Measurements from ENCODE around the gene VLDLR.

Gene VLDLR

DNA sequence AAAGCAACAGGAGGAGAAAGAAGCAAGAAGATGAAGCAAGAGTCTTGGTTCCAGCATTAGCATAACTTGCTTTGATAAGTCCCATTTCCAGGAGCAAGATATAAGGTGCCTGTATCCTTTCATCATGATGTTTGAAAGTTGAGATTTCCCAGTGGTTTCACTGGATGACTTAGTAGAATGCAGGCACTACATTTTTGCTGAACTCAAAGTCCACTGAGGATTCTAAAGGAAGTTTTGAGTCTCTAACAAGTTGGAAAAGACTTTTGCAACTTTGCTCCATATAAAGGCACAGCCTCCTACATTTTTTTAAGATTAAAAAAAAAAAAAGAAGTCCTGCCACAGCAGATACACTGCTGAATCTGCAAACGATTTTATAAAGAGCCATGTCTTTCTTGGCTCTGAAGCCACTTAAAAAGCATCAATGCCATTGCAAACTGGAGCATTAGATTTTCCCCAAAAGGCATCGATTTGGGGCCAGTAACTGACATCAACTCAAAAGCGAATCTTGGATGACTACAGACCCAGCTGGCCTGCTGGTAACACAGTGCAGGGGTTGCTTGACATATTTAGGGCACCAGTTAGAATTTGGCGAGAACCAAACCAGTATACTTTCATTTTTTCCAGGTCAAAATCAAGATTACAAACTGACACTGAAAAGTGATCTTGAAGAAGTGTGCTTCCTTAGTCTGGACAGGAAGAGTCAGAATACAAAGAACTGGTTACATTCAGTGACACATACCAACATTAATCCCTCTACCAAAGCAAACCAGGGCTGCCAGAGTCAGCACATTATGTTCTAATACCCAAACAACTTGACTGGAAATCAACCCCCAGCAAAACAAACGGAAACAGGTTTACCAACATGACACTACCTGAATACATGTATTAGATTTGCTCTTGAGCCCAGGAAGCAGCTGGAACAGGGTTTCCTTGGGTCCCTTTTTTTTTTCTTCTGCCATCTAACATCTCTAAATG lies 56.6 kb downstream of the VLDLR start:
- Histone ChIP-seq H4K20me1 (ENCODE audit: low read depth, low read length) (no peaks in the 10 kb centered on the region), H3K4me3 (ENCODE audit: insufficient read depth, low read length, poor library complexity, severe bottlenecking) (no peak overlapping the region), H3K9me2 (replicated peaks; ENCODE audit: insufficient read depth, low read length) (no peaks in the 10 kb centered on the region), H3K4me2 (ENCODE audit: low read depth, low read length, poor library complexity, severe bottlenecking) (no peak overlapping the region), H3K36me3 (ENCODE audit: low read length) (no peaks in the 10 kb centered on the region), H2AFZ (ENCODE audit: low read depth, low read length, severe bottlenecking) (no peak overlapping the region), H3K27me3 (ENCODE audit: low read length) (no peaks in the 10 kb centered on the region), H3K27ac (ENCODE audit: low read depth, low read length) (no peak overlapping the region), H3K79me2 (ENCODE audit: insufficient read depth, low read length) (no peaks in the 10 kb centered on the region), H3K9ac (ENCODE audit: low read length) (no peak overlapping the region), H3K9me3 (ENCODE audit: insufficient read depth, low read length) (no peaks in the 10 kb centered on the region), H3F3A (ENCODE audit: insufficient read depth) (no peaks in the 10 kb centered on the region)
- TF ChIP-seq, protein P1, sequence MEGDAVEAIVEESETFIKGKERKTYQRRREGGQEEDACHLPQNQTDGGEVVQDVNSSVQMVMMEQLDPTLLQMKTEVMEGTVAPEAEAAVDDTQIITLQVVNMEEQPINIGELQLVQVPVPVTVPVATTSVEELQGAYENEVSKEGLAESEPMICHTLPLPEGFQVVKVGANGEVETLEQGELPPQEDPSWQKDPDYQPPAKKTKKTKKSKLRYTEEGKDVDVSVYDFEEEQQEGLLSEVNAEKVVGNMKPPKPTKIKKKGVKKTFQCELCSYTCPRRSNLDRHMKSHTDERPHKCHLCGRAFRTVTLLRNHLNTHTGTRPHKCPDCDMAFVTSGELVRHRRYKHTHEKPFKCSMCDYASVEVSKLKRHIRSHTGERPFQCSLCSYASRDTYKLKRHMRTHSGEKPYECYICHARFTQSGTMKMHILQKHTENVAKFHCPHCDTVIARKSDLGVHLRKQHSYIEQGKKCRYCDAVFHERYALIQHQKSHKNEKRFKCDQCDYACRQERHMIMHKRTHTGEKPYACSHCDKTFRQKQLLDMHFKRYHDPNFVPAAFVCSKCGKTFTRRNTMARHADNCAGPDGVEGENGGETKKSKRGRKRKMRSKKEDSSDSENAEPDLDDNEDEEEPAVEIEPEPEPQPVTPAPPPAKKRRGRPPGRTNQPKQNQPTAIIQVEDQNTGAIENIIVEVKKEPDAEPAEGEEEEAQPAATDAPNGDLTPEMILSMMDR (IDR thresholded peaks at IDR 0.05; ENCODE audit: insufficient read depth, low read length, poor library complexity, severe bottlenecking) = no peak
- no peak for TF ChIP-seq EZH2phosphoT487 (conservative IDR thresholded peaks at IDR 0.05; ENCODE audit: low read length)

DNA sequence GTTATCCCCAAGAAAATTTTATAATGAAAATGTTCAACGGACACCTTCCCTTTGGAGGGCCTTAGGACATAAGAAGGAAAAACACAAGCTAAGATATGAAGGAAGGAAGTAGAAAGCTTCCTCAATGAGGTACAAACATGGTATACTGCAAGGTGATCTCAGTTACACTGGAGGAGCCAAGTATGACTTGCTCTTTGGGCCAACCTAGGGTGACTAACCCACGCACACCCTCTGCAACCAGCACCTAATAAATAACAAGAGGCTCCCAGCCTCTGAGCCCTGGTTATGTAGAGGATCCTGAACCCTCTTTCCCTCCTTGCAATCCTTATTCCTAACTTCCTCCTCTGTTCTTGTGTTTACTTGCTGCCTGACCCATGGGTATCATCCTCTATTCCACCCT lies 57.4 kb downstream of the VLDLR start:
- no peak overlapping the region for H2AFZ ChIP-seq (ENCODE audit: low read depth, low read length, severe bottlenecking)
- no peaks in the 10 kb centered on the region for H3F3A ChIP-seq (ENCODE audit: insufficient read depth)
- H3K4me3 ChIP-seq (ENCODE audit: insufficient read depth, low read length, poor library complexity, severe bottlenecking) = no peak overlapping the region
- no peak overlapping the region for H3K27ac ChIP-seq (ENCODE audit: low read depth, low read length)
- no peak overlapping the region for H3K9ac ChIP-seq (ENCODE audit: low read length)
- no peaks in the 10 kb centered on the region for H3K27me3 ChIP-seq (ENCODE audit: low read length)
- no peaks in the 10 kb centered on the region for H3K9me2 ChIP-seq (replicated peaks; ENCODE audit: insufficient read depth, low read length)
- no peaks in the 10 kb centered on the region for H3K9me3 ChIP-seq (ENCODE audit: insufficient read depth, low read length)
- no peaks in the 10 kb centered on the region for H4K20me1 ChIP-seq (ENCODE audit: low read depth, low read length)
- no peaks in the 10 kb centered on the region for H3K79me2 ChIP-seq (ENCODE audit: insufficient read depth, low read length)
- TF ChIP-seq EZH2phosphoT487 (conservative IDR thresholded peaks at IDR 0.05; ENCODE audit: low read length) = no peak
- TF ChIP-seq, protein P1 (IDR thresholded peaks at IDR 0.05; ENCODE audit: insufficient read depth, low read length, poor library complexity, severe bottlenecking) = no peak
- H3K4me2 ChIP-seq (ENCODE audit: low read depth, low read length, poor library complexity, severe bottlenecking) = no peak overlapping the region
- no peaks in the 10 kb centered on the region for H3K36me3 ChIP-seq (ENCODE audit: low read length)

DNA sequence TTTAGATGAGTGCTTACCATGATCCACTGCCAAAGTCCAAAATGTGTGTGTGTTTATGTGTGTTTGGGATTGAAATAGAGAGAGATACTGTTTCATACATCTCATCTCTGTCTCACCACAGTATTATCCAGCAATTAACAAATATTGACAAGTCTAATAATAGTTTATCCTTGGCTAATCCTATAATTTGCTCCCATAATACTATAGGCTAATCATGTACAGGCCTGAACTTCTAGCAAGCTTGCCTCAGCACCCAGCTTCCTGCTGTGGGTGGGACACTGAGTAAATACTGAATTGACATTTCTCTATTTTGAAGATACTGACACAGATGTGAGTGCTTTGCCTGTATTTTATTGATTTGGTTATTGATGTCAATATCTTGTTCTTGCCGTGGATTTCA lies 60.4 kb downstream of the VLDLR start:
- Histone ChIP-seq H3K27me3 (ENCODE audit: low read length) (no peaks in the 10 kb centered on the region), H4K20me1 (ENCODE audit: low read depth, low read length) (no peaks in the 10 kb centered on the region), H3F3A (ENCODE audit: insufficient read depth) (no peaks in the 10 kb centered on the region), H3K4me2 (ENCODE audit: low read depth, low read length, poor library complexity, severe bottlenecking) (no peak overlapping the region), H3K9me3 (ENCODE audit: insufficient read depth, low read length) (no peaks in the 10 kb centered on the region), H3K9me2 (replicated peaks; ENCODE audit: insufficient read depth, low read length) (no peaks in the 10 kb centered on the region), H2AFZ (ENCODE audit: low read depth, low read length, severe bottlenecking) (no peak overlapping the region), H3K9ac (ENCODE audit: low read length) (no peak overlapping the region), H3K79me2 (ENCODE audit: insufficient read depth, low read length) (no peaks in the 10 kb centered on the region), H3K4me3 (ENCODE audit: insufficient read depth, low read length, poor library complexity, severe bottlenecking) (no peak overlapping the region), H3K27ac (ENCODE audit: low read depth, low read length) (no peak overlapping the region), H3K36me3 (ENCODE audit: low read length) (no peaks in the 10 kb centered on the region)
- no peak for TF ChIP-seq EZH2phosphoT487 (conservative IDR thresholded peaks at IDR 0.05; ENCODE audit: low read length)
- TF ChIP-seq, protein P1 (IDR thresholded peaks at IDR 0.05; ENCODE audit: insufficient read depth, low read length, poor library complexity, severe bottlenecking) = no peak

Data from SU-DHL-6 (cell line).